Measurements from ENCODE around the gene DMAC1.

DMAC1 gene

DNA sequence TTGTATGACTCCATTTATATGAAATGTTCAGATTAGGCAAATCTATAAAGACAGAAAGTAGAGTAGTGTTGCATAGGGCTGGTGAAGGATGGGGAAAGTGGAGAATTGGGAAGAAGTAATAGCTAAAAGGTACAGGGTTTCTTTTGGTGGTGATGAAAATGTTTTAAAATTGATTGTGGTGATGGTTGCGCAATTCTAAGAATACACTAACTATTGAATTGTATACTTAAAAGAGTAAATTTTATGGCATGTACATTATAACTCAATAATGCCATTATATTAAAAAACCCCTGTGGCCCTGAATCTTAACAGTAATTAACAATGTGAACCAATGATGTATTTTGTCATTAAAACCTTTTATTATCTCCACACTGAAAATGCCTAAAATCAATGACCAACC, 20.4 kb upstream of the DMAC1 start:
- ATAC-seq (ENCODE audit: low read depth) (no peak), DNase-seq (ENCODE audit: low spot score) (no peak)
- TF ChIP-seq, protein P1, sequence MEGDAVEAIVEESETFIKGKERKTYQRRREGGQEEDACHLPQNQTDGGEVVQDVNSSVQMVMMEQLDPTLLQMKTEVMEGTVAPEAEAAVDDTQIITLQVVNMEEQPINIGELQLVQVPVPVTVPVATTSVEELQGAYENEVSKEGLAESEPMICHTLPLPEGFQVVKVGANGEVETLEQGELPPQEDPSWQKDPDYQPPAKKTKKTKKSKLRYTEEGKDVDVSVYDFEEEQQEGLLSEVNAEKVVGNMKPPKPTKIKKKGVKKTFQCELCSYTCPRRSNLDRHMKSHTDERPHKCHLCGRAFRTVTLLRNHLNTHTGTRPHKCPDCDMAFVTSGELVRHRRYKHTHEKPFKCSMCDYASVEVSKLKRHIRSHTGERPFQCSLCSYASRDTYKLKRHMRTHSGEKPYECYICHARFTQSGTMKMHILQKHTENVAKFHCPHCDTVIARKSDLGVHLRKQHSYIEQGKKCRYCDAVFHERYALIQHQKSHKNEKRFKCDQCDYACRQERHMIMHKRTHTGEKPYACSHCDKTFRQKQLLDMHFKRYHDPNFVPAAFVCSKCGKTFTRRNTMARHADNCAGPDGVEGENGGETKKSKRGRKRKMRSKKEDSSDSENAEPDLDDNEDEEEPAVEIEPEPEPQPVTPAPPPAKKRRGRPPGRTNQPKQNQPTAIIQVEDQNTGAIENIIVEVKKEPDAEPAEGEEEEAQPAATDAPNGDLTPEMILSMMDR (IDR thresholded peaks at IDR 0.05; ENCODE audit: poor library complexity, severe bottlenecking), result no peak
- H3K27me3 ChIP-seq (ENCODE audit: insufficient read depth, poor library complexity, severe bottlenecking), result no peaks in the 10 kb centered on the region
- H3K4me1 ChIP-seq (ENCODE audit: insufficient read depth, poor library complexity, severe bottlenecking), result no peaks in the 10 kb centered on the region
- no peak overlapping the region for H3K27ac ChIP-seq (ENCODE audit: poor library complexity, severe bottlenecking)
- H3K4me3 ChIP-seq (ENCODE audit: severe bottlenecking), result no peak overlapping the region
- H3K36me3 ChIP-seq (ENCODE audit: low read depth), result no peaks in the 10 kb centered on the region
- no peaks in the 10 kb centered on the region for H3K9me3 ChIP-seq (ENCODE audit: severe bottlenecking)

DNA sequence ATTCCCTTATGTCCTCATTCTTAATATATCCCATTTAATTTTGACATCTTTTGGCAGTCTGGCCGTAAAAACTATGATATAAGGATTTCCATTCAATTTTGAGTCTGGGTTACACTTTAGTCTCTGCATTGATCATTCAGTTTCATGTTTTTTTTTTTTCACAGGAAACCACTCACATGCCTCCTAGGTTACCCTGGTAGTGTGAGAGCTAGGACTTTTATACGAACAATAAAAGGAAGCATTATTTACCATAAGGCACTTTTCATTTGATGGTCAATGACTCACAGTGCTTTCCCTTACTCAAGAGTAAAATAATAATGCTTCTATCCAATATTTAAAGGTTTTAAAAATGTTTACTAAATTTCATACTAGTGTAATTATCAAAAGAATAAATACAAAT, 16.4 kb upstream of the DMAC1 start:
- H3K36me3 ChIP-seq (ENCODE audit: low read depth), result no peaks in the 10 kb centered on the region
- no peaks in the 10 kb centered on the region for H3K27me3 ChIP-seq (ENCODE audit: insufficient read depth, poor library complexity, severe bottlenecking)
- TF ChIP-seq, protein P1 (IDR thresholded peaks at IDR 0.05; ENCODE audit: poor library complexity, severe bottlenecking), result no peak
- H3K27ac ChIP-seq (ENCODE audit: poor library complexity, severe bottlenecking), result no peak overlapping the region
- DNase-seq (ENCODE audit: low spot score) (no peak), ATAC-seq (ENCODE audit: low read depth) (no peak)
- no peaks in the 10 kb centered on the region for H3K9me3 ChIP-seq (ENCODE audit: severe bottlenecking)
- no peaks in the 10 kb centered on the region for H3K4me1 ChIP-seq (ENCODE audit: insufficient read depth, poor library complexity, severe bottlenecking)
- H3K4me3 ChIP-seq (ENCODE audit: severe bottlenecking), result no peak overlapping the region

DNA sequence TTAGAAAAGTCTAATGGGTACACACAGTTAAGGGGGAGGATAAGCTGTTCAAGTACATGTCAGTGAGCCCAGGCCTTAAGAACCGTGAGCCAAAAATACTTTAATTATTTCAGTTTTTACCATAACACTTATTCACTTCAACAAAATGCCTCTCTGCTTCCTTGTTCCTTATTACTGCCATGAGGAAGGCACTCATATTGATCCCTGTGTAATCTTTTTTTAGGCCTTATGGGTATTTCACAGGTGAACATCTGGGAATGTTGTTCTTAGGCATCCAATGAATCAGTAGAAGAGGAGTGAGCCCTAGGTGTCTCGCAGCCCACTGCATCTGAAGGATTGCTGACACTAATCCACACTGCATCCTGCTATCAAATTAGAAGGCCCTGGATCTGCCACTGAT, 13.5 kb upstream of the DMAC1 start:
- H3K4me1 ChIP-seq (ENCODE audit: insufficient read depth, poor library complexity, severe bottlenecking), result no peaks in the 10 kb centered on the region
- H3K27ac ChIP-seq (ENCODE audit: poor library complexity, severe bottlenecking), result no peak overlapping the region
- ATAC-seq (ENCODE audit: low read depth) (no peak), DNase-seq (ENCODE audit: low spot score) (no peak)
- H3K4me3 ChIP-seq (ENCODE audit: severe bottlenecking), result no peak overlapping the region
- H3K27me3 ChIP-seq (ENCODE audit: insufficient read depth, poor library complexity, severe bottlenecking), result no peaks in the 10 kb centered on the region
- H3K36me3 ChIP-seq (ENCODE audit: low read depth), result no peaks in the 10 kb centered on the region
- H3K9me3 ChIP-seq (ENCODE audit: severe bottlenecking), result no peaks in the 10 kb centered on the region
- TF ChIP-seq, protein P1 (IDR thresholded peaks at IDR 0.05; ENCODE audit: poor library complexity, severe bottlenecking), result no peak

DNA sequence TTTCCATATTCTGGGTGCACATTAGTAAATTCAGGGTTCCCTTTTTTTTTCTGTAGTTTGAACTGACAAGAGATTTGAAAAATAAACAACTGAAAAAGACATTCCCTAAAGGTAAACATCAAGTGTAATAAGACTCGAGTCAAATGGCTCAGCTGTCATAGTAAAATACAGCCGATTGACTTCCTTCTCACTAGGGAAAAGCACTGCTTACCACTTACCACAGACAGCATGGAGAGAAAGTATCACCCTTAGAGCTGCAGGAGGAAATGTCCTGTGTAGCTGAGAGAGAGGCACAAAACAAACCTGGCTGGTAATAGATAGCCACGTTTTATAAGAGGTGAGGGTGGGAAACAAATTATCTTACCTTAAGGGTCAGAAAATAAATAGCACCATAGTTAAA, 12.1 kb upstream of the DMAC1 start:
- H3K36me3 ChIP-seq (ENCODE audit: low read depth), result no peaks in the 10 kb centered on the region
- no peak overlapping the region for H3K27ac ChIP-seq (ENCODE audit: poor library complexity, severe bottlenecking)
- TF ChIP-seq, protein P1 (IDR thresholded peaks at IDR 0.05; ENCODE audit: poor library complexity, severe bottlenecking), result no peak
- DNase-seq (ENCODE audit: low spot score), result no peak
- H3K4me1 ChIP-seq (ENCODE audit: insufficient read depth, poor library complexity, severe bottlenecking), result no peaks in the 10 kb centered on the region
- H3K9me3 ChIP-seq (ENCODE audit: severe bottlenecking), result no peaks in the 10 kb centered on the region
- ATAC-seq (ENCODE audit: low read depth), result no peak
- H3K27me3 ChIP-seq (ENCODE audit: insufficient read depth, poor library complexity, severe bottlenecking), result no peaks in the 10 kb centered on the region
- H3K4me3 ChIP-seq (ENCODE audit: severe bottlenecking), result no peak overlapping the region

DNA sequence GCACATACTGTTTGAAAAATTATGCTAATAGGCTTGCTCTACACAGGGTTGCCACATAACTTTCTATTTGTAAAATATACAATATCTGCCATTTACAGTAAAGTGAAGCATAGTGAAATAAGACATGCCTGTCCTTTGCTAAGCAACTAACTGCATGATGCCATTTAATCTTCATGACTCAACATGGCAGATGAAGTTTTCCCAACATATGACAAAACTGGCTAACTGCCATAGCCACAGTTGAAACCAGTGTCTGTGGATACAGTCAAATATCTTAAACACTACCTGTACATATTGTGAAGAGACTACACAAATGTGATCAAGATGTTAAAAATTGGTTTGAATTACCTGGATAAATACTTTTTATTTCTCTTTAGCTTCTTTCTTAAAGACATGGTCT, 3.1 kb upstream of the DMAC1 start:
- Histone ChIP-seq H3K4me3 (ENCODE audit: severe bottlenecking) (no peak overlapping the region), H3K27ac (ENCODE audit: poor library complexity, severe bottlenecking) (no peak overlapping the region), H3K4me1 (ENCODE audit: insufficient read depth, poor library complexity, severe bottlenecking) (peaks cover 7% of the 10 kb centered on the region), H3K9me3 (ENCODE audit: severe bottlenecking) (no peaks in the 10 kb centered on the region), H3K36me3 (ENCODE audit: low read depth) (peaks cover 10% of the 10 kb centered on the region), H3K27me3 (ENCODE audit: insufficient read depth, poor library complexity, severe bottlenecking) (no peaks in the 10 kb centered on the region)
- no peak for ATAC-seq (ENCODE audit: low read depth)
- DNase-seq (ENCODE audit: low spot score), result no peak
- TF ChIP-seq, protein P1 (IDR thresholded peaks at IDR 0.05; ENCODE audit: poor library complexity, severe bottlenecking), result no peak
